ENCODE measurements around the gene ETS1.

Gene ETS1, protein sequence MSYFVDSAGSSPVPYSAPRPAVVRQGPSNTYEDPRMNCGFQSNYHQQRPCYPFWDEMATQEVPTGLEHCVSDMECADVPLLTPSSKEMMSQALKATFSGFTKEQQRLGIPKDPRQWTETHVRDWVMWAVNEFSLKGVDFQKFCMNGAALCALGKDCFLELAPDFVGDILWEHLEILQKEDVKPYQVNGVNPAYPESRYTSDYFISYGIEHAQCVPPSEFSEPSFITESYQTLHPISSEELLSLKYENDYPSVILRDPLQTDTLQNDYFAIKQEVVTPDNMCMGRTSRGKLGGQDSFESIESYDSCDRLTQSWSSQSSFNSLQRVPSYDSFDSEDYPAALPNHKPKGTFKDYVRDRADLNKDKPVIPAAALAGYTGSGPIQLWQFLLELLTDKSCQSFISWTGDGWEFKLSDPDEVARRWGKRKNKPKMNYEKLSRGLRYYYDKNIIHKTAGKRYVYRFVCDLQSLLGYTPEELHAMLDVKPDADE

DNA sequence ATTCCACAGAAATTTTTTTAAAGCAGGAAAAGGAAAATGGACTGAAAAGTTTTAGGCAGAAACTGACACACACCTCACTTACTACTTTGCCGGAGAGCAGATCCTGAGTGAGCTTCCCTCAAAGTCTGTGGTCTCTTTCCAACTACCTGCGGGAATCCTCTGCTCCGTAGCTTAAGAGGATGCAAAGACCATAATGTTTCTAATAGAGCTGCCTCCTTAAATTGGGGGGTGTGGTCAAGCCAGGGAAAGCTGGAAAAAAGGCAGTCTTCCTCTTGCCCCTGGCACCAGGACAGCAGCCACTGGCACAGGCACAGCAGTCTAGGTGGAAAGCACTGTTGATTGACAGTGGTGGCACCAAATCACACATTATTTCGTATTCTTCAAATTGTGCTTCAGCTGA is at the start of gene ETS1:
Gene ETS1 (minus strand): TSS at position 144 of the 400 bp plus-strand sequence. CDS start 14,428 bp downstream, outside the sequence.
- DNase-seq (ENCODE audit: low read depth in 2 of 2), result no peak

DNA sequence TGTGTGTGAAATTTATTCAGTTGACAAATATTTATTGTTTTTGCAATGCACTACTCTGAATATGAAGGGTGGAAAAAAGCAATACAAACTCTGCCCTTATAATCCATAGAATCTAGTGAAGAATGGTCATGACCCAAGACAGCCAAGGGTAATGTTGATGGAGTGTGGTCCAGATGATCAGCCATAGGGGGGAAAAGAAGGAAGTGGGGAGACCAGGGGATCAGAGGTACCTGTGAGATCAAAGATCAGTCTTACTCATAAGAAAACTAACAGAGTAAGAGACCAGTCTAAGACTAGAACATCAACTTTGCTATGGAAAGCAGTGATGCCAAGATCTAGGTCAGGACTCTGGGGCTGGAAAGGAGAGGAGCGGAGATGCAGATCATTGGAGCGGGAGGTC is 47.0 kb upstream of the ETS1 start:
- no peak for DNase-seq (ENCODE audit: low read depth in 2 of 2)

DNA sequence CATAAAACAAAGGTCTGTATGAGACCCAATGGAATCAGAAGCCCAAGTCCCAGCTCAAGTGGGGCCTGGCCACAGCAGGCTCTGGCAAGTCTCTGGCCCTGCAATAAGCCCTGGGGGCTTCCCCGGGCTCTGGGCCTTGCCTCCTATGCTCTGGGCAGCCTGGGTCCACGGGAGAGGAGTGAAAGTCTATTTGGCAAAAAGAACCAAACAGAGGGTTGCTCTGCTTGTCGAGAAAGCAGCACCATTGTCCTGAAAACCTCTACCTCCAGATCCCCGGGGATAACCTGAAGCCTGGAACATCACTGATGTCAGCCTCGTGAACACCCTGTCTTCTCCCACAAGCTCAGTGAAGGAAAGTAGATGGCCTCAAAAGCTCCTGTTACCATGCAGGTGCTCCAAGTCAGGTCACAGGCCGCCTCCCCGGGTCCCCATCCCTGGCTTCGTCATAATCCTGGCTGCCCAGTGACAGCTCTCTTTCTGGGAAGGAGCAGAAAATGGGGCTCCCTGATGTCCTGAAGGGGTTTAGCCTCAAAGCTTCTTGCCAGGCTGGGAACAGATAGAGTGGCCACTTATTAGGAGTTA is 46.1 kb upstream of the ETS1 start:
- no peak for DNase-seq (ENCODE audit: low read depth in 2 of 2)

DNA sequence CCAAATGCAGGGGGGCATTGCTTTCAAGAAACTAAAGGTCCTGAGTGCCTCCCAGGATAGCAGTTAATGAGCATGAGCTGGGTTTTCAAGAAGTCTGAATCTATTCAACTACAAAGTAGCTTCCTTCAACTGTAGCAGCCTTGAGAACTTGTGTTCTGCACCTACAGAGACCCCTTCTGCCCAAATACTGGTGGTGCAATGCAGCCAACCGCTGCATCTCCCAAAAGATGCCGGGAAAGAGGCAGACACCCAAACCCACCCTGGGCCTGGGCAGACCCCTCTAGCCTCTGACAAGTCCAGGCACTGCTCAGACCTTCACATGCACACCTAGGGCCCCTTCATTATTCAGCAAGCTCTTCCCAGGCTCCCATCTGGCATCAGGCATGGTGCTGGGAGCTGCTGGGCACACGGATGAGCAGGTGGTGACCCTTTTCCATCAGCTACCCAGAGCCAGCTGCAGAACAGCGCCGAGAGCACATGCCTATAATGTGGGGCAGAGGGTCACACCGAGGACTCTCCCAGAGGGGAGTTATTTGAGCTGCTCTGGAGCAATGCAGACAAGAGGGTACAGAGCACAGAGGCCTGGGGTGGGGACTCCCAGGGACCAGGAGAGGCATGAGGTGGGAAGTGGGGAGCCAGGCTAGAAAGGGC is 44.9 kb upstream of the ETS1 start:
- peak in 1 of 2 donors; percentile 9 for DNase-seq (ENCODE audit: low read depth in 2 of 2)

DNA sequence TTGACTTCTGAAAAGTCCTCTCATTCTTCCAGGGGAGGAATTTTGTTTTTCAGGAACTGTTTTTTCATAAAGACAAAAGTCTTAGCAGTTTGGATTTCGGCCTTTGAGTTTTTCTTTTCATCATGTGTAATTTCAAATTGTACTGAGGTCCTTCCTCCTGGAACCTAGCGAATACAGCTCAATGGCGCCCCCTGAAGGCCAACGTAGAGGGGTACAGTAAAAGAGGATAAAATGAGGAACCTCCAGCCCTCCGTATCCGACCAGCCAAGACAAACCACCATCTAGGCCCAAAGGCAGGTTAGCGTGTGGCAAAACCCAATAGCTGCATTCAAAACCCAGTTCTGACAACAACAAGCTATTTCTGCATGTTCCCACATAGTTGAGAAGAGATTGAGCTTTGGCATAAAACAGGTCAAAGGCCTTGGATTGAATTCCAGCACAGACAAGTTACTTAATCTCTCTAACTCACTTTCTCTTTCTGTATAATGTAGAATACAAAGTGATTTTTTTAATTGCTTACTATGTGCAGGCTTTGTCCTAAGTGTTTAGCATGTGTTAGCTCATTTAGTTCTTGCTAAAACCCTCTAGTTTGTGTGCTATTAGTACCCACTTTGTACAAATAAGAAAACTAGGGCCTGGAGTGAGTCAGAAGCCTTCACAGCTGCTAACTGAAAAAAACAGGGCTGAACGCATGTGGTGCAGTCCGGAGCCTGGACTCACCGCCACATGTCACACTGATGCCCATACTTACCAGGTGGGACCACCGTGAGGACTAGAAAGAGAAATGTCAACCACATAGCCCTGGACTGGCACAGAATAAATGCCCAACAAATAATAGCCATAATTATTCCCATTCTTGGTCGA is 43.2 kb upstream of the ETS1 start:
- peak; percentile 81 to 94 for DNase-seq (ENCODE audit: low read depth in 2 of 2)

DNA sequence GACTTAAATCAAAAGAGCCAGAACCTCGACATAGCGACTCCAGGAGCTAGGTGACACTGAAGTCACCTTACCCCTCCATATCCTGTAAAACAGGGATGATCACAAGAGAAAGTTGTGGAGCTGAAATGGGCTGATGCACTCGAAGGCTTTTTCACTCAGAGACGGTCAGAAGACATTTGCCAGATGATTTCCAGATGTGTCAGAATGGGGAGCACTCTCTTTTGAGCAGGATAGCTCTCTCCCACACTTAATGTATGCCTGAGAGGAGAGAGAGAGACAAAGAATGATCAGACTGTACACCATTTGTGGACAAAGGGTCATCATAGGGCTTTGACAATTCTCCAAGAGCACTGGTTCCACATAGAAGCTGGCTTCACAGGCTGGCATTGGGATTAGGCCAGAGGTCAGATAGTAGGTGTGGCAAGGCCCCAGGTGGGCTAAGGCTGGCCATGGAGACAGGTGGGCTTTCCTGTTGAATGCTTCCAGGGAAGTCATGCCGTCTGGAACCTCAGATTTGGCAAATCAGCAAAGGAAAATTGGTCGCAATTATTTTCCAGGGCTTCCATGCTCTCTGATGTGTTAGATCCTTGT is 42.3 kb upstream of the ETS1 start:
- DNase-seq (ENCODE audit: low read depth in 2 of 2), result no peak

DNA sequence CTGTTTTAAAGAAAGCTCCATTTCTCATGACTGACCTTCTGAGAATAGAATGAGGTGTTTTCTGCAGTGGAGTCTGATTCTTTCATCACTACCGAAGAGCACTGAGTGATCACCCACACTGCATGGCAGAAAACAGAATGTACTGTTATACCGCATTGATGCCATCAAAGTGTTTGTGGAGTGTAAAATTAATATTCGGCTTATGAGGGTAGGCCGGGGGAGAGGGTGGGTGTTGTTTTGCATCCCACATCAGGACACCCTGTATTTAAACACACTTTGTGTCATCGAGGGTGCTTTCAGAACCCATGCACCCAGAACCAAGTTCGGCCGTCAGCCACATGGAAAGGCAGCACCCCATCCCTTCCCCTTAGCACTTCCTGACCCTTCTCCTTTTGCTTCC is 41.3 kb upstream of the ETS1 start:
- DNase-seq (ENCODE audit: low read depth in 2 of 2), result no peak

DNA sequence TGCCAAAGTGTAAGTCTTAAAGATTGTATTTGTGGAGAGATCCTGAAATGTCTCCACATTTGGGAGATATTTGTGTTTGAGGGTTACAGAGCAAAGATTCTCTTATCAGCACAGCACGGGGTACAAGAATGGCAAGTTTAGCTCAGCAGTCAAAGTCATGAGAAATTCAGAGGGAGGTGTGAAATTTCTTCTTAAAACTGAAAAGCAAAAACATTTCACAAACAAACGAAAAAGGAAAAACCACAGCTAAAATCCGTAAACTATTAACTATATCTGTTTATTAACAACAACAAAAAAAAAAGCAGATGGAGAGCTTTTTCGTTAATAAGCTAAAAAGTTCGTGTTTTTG is 40.9 kb upstream of the ETS1 start:
- no peak for DNase-seq (ENCODE audit: low read depth in 2 of 2)

DNA sequence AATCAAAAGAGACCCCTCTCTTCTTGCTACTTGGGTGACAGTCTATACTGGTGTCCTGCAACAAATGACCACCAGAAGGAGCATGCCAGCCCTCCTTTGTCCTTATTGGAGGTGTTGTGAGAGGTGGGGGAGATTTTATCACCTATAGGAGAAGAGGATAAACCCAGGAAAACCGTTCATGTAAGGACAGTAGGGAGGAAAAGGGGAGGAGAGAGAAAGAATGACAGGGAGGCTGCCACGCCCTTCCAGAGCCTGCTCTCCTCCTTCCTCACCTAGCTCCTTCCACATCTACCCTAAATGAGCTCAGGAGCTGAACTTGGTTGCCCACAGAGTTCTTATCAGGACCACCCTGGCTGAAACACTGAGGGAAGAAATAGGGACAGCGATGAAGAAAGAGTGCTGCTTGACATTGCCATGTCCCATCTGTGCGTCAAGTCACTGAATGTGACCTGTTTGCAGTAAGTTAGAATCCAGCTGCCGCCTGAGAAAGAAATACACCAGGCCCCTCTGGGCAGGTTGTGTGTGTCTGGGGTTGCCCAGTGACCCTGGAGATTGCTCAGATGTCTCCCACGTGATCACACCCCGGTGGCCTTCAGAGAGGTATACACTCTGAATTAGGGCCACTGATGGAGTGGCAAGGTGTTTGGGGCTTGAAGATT is 40.4 kb upstream of the ETS1 start:
- DNase-seq (ENCODE audit: low read depth in 2 of 2), result no peak

DNA sequence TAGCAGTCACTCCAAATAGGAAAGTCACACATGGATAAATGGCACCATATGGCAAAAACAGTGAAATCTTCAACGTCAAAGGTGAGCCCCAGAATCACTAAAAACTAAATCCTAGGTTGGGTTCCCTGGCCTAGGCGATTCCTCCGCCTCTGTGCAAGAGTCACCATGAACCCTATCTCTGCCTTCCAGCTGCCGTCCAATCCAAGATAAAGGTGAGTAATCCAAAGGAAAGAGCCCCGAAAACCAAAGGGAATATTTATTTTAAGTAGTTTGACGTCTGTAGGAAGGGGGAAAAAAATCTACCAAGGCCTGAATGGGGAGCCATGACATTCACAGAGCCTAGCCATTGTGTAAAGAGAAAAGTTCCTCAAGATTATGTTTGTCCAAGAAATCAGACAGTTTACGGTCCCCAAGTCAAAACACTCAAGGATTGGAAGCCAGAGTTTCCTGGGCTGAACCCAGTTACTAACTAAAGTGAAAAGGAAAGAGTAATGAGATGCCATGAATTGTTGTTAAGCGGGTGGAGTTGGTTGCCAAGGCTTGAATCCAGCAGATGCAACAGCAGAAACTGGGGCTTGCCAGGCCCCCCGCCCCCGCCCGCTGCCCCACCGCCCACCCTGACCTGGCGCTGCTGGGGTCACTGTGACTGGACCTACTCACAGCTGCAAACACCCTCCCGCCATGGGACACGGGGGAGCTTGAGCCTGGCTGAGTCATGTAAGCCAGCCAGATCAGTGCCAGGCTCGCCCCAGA is 39.7 kb upstream of the ETS1 start:
- no peak for DNase-seq (ENCODE audit: low read depth in 2 of 2)

DNA sequence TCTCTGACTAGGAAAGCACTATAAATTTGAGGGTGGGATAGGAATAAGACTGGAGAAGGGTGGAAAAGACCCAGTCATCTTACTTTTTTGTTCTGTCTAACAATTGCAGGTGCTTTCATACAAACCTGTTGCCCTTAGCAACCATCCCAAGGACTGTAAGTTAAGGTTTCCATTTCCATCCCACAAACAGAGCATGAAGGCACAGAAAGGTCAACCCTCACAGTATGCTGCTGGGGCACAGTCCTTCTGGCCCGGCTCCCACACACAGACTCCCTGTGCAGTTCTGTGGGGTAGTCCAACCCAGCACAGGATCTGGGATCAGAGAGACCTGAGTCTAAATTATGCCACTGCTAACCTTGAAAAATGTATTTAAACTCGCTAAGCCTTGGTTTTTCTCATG is 38.4 kb upstream of the ETS1 start:
- no peak for DNase-seq (ENCODE audit: low read depth in 2 of 2)

DNA sequence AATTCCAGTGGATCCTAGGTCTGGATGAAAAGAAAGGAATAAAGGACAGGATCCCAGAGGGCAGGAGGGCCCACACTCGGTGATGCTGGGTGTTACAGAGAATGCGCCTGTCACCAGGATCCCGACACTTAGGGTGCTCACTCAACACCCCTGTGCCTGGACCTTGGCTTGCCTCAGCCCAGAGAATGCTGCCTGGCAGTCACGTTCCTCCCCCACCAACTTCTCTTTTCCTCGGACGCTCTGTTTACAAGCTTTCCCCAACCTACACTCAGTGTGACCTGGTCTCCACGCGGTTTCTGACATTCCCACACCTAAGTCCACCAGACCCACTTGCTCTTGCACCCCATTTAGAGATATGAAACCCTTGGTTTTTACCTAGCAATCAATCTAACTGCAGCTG is 38.0 kb upstream of the ETS1 start:
- DNase-seq (ENCODE audit: low read depth in 2 of 2), result no peak

DNA sequence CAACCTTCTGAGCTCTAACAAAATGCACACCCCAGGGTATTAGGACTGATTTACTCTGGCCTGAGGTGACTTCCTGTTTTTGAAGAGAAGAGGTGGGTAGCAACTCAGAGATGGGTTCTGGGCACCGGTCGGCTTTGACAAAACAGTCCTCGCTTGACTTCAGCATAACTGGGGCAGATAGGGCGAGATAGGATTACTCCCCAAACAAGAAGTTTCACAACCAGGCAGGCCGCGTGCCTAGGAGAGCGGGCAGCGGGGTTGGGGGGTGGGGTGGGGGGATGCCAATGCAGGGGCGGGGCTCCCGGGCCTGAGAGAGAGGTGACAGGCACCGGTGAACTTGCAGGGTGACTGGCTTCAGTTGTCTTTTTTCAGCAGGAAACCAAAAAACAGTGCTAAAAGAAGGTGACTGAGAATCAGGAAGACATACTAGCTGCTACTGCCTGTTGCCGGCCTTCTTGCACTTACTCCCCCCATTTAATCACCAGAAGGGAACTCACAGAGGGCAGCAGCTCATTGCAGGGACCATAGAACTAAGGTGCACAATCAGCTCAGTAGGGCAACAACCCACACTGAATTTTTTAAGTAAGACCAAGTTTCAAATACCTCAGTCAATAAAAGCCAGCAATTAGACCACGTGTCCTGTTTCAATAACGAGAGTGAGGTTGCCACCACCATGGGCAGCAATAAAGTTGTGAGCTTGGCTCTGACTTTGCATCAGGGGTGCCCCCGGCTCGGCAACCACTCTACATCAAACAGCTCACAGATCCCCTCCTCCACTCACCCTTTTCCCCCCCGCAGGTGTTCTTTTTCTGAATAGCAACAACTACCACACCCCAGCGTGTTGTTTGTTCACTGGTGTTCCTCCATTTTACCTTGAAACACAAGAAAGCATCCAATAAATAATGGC is 37.2 kb upstream of the ETS1 start:
- DNase-seq (ENCODE audit: low read depth in 2 of 2), result peak in 1 of 2 donors; percentile 52

DNA sequence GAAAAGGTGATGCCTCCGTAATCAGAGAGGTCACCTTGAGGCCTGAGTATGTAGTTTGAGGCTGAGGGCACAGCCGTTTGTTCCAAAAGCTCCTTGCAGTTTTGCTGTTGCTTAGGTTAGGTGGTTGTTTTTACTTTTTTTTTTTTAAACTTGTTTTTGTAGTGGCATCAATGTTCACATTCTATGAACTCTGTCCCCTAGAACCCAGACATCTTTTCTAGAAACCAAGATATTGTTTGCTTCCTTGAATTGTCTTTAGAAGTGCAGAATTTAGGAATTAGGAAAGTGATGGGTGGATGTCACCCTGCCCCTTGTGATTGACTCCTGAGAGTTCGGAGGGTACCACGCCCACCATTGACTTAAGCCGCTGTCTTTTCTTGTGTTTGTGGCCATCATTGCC is 35.7 kb upstream of the ETS1 start:
- DNase-seq (ENCODE audit: low read depth in 2 of 2), result no peak

DNA sequence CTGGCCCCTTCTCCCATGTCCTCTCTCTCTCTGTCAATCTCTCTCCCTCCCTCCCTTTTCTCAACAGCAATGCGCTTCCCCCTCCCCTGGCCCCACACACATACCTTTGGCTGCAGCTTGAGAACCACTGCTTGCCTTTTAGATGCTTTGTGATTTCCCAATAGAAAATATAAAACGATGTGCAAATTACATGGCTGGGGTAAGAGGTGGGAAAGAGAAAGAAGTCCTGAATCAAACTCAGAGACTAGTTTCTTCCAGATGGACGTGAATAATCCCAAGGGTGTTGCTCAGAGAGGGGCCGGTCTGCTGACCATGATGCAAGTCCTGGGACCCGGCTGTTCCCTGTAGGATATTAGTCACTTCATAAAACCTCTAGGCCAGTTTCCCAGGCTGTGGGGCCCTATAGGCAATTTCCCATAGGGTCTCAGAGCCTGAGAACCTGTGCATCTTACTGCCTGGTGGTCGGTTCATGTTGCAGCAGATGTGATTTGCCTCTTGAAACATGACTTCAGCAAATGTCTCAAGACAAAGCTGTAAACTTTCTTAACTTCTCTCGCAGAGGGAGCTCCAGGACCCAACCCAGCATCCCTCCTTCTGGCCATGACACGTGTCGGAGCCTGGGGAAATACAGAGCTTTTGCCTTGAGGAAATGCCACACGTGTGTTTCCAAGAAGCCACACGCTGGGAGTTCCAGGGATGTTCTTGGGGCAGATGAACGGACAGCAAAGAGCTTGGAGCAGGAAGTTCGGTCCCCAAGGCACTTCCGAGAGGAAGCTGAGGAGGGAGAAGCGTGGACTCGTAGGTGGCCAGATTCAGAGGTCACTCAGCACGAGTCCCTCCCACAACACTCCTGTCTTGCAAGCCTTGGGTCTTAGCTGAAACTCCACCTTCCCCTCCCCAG is 34.5 kb upstream of the ETS1 start:
- no peak for DNase-seq (ENCODE audit: low read depth in 2 of 2)

DNA sequence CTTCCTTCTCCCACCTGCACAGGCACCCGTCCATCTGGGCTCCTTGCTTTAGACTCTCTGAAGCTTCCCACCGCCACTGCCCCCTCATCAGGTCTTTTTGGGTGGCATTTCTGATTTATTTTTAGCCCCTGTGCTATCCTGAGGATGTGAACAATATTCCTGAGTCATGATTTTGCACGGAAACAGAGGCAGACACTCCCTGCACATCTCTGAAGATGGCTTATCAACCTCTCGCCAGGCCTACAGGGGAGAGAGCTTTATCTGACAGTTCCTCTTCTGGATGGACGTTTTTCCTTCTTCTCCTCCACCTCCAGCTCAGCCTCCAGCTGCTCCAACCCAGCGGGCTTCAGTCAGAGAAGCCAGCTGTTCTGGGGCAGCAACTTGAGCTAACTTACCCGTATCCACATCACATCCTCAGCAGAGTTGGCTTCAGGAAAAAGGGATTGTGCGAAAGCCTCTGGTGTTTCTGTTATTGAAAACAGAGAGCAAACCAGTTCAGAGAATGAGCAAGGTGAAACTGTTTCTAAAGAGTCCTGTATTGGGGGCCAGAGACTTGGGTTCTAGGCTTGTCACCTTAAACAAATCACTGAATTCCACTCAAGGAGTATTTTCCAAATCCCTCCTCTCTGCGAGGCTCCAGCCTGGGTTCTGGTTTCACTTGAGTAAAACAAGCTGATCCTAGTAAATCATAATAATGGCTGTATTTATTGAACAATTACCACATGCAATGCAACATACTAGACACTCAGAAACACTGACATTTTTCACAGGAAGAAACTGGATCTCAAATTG is 33.1 kb upstream of the ETS1 start:
- no peak for DNase-seq (ENCODE audit: low read depth in 2 of 2)

DNA sequence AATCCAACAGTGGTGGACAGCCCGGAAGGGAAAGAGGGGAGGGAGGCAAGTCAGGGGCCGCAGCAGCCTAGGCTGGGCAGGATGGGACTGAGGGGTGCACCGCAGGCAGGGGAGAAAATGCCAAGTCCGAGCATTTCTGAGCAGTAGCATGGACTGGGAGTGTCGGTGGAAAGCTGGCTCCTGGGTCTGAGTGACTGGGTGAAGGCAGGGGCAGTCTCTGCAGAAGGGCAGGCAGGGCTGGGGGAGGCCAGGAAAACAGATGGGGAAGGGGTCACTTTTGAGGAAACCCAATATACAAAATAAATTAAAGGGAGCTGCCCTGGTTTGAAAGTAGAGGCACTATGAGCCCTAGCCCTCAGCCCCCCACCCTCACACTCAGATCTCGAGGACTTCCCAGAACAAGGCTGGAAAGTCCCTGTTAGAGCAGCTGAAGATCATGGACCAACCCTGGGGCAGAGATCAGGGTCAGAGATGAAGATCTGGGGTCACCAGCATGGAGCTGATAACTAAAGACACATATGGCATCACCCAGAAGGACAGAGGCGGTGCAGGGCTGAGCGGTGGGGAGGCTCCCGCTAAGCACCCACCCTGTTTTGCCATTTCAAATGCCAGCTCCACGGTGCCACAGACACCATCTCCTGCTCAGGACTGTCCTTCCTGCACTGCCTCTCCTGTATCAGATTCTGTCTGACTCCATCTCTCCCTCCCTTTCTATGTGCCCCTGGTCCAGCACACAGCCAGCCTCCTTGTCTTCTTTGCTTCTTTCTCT is 32.4 kb upstream of the ETS1 start:
- no peak for DNase-seq (ENCODE audit: low read depth in 2 of 2)
